GM12878 (cell line): Measurements from ENCODE around the gene CYTIP. TPM values are rescaled to one million over a fixed set of nuclear protein-coding genes. Genes with fewer than 3 reads are reported as not detected.

Experiments
- CBFB ChIP-seq: IDR thresholded peaks from 2 replicates; pipeline ENCODE4 v1.6.1; 2016; ENCODE audit warnings: antibody characterized with exemption, low read depth
- EP300 ChIP-seq, 2 experiments: fragments of 150-350 bp in 1 of 2; IDR thresholded peaks; 2 replicates each; pipeline ENCODE4 v1.6.1; 2011 to 2012; ENCODE audit warnings: low read depth in 2 of 2, low read length in 2 of 2, borderline replicate concordance in 1 of 2, improper control_type of control experiment in 1 of 2, inconsistent platforms in 1 of 2; ENCODE audit not compliant: control insufficient read depth in 1 of 2
- IKZF2 ChIP-seq, 2 experiments: fragments of 450-650 bp; IDR thresholded peaks; 2 replicates each; pipeline ENCODE4 v1.6.1; 2017; ENCODE audit warnings: mild to moderate bottlenecking in 2 of 2, moderate library complexity in 2 of 2
- JUNB ChIP-seq: IDR thresholded peaks from 2 replicates; pipeline ENCODE4 v1.6.1; 2016; ENCODE audit warnings: antibody characterized with exemption, mild to moderate bottlenecking
- NR2F1 ChIP-seq: fragments of 450-650 bp; conservative IDR thresholded peaks from 2 replicates; pipeline ENCODE4 v1.6.1; 2017; ENCODE audit warnings: mild to moderate bottlenecking
- RELA ChIP-seq: fragments of 450-650 bp; IDR thresholded peaks from 2 replicates; pipeline ENCODE4 v1.8.0; 2014; ENCODE audit warnings: borderline replicate concordance; ENCODE audit not compliant: partially characterized antibody
- RELB ChIP-seq: fragments of 450-650 bp; IDR thresholded peaks from 2 replicates; pipeline ENCODE4 v1.6.1; 2017; ENCODE audit warnings: low read depth, mild to moderate bottlenecking, moderate library complexity
- RUNX3 ChIP-seq: IDR thresholded peaks from 2 replicates; pipeline ENCODE4 v1.6.1; 2012; ENCODE audit warnings: low read length, inconsistent platforms
- STAT1 ChIP-seq: fragments of 450-650 bp; conservative IDR thresholded peaks from 2 replicates; pipeline ENCODE4 v1.6.1; 2014; ENCODE audit warnings: antibody characterized with exemption, mild to moderate bottlenecking
- STAT3 ChIP-seq: IDR thresholded peaks from 2 replicates; pipeline ENCODE4 v1.6.1; 2011; ENCODE audit warnings: low read depth, low read length, improper control_type of control experiment
- TCF7 ChIP-seq: IDR thresholded peaks from 2 replicates; pipeline ENCODE4 v1.6.1; 2014; ENCODE audit warnings: antibody characterized with exemption, borderline replicate concordance
- ZBED1 ChIP-seq: IDR thresholded peaks from 2 replicates; pipeline ENCODE4 v1.6.1; 2016; ENCODE audit warnings: borderline replicate concordance
- polyA plus RNA-seq, 11 experiments: library from polyadenylated mRNA; depleted of rRNA in 4 of 11; unstranded in 6 of 11; stranded (reverse) in 5 of 11; fragments of >200 nt; fragmentation: Nextera tagmentation in 4 of 11; fragmentation: Illumina TruSeq in 1 of 11; extraction: Ambion mirVana in 4 of 11; extraction: Trizol in 1 of 11; gene quantifications; 1 replicate in 1 of 11; 2 replicates in 10 of 11; pipeline versions ENCODE4 v1.2.1 to v1.2.3, GENCODE V29; 2011 to 2016; ENCODE audit warnings: inconsistent platforms in 2 of 11, missing spikeins in 2 of 11, low read depth in 1 of 11
- total RNA-seq, 4 experiments: library from RNA; depleted of rRNA in 3 of 4; stranded (reverse); fragments of >200 nt in 3 of 4; fragmentation: Illumina TruSeq in 1 of 4; extraction: Trizol in 1 of 4; gene quantifications; 2 replicates each; pipeline versions ENCODE4 v1.2.1 to v1.2.3, GENCODE V29; 2013 to 2021
- TF ChIP-seq, protein P1 (sequence below): fragments of 450-650 bp; IDR thresholded peaks from 2 replicates; pipeline ENCODE4 v1.6.1; 2017; ENCODE audit warnings: antibody characterized with exemption, mild to moderate bottlenecking, moderate library complexity
- TF ChIP-seq, protein P2 (sequence below): fragments of 450-650 bp; conservative IDR thresholded peaks from 2 replicates; pipeline ENCODE4 v1.6.1; 2017; ENCODE audit warnings: mild to moderate bottlenecking, moderate library complexity
- TF ChIP-seq, protein P3 (sequence below): fragments of 450-650 bp; IDR thresholded peaks from 2 replicates; pipeline ENCODE4 v1.6.1; 2017; ENCODE audit warnings: mild to moderate bottlenecking, low read depth, inconsistent platforms; ENCODE audit not compliant: poor library complexity, severe bottlenecking

Gene CYTIP
- total and polyA plus RNA-seq, 10 of the 15 experiments (the other 5 are each of a cell fraction or from before 2014, with no cell fraction given) = 55.1 to 178 (median 73.4) TPM

- peak; percentile 85 for TF ChIP-seq TCF7
- TF ChIP-seq RELB = peak; percentile 65
- peak; percentile 16 for TF ChIP-seq RELA
- no peak for TF ChIP-seq STAT1
- peak; percentile 68 for TF ChIP-seq JUNB
- TF ChIP-seq, protein P1, sequence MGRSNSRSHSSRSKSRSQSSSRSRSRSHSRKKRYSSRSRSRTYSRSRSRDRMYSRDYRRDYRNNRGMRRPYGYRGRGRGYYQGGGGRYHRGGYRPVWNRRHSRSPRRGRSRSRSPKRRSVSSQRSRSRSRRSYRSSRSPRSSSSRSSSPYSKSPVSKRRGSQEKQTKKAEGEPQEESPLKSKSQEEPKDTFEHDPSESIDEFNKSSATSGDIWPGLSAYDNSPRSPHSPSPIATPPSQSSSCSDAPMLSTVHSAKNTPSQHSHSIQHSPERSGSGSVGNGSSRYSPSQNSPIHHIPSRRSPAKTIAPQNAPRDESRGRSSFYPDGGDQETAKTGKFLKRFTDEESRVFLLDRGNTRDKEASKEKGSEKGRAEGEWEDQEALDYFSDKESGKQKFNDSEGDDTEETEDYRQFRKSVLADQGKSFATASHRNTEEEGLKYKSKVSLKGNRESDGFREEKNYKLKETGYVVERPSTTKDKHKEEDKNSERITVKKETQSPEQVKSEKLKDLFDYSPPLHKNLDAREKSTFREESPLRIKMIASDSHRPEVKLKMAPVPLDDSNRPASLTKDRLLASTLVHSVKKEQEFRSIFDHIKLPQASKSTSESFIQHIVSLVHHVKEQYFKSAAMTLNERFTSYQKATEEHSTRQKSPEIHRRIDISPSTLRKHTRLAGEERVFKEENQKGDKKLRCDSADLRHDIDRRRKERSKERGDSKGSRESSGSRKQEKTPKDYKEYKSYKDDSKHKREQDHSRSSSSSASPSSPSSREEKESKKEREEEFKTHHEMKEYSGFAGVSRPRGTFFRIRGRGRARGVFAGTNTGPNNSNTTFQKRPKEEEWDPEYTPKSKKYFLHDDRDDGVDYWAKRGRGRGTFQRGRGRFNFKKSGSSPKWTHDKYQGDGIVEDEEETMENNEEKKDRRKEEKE = no peak
- TF ChIP-seq CBFB = peak; percentile 50; the same call in 1 of the 2 replicates
- TF ChIP-seq, protein P2, sequence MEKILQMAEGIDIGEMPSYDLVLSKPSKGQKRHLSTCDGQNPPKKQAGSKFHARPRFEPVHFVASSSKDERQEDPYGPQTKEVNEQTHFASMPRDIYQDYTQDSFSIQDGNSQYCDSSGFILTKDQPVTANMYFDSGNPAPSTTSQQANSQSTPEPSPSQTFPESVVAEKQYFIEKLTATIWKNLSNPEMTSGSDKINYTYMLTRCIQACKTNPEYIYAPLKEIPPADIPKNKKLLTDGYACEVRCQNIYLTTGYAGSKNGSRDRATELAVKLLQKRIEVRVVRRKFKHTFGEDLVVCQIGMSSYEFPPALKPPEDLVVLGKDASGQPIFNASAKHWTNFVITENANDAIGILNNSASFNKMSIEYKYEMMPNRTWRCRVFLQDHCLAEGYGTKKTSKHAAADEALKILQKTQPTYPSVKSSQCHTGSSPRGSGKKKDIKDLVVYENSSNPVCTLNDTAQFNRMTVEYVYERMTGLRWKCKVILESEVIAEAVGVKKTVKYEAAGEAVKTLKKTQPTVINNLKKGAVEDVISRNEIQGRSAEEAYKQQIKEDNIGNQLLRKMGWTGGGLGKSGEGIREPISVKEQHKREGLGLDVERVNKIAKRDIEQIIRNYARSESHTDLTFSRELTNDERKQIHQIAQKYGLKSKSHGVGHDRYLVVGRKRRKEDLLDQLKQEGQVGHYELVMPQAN = no peak
- TF ChIP-seq IKZF2 (IDR thresholded peaks at IDR 0.05) = peak; percentile 56 to 57; a peak in 2 of 4 replicates
- peak; percentile 72; the same call in 1 of the 2 replicates for TF ChIP-seq RUNX3
- TF ChIP-seq STAT3 = no peak
- TF ChIP-seq NR2F1 = no peak
- TF ChIP-seq ZBED1 = peak; percentile 64
- TF ChIP-seq EP300 (IDR thresholded peaks at IDR 0.05; ENCODE audit: borderline replicate concordance in 1 of 2, control insufficient read depth in 1 of 2, low read depth in 2 of 2, low read length in 2 of 2) = peak; percentile 35 to 73; a peak in 2 of 4 replicates
- TF ChIP-seq, protein P3, sequence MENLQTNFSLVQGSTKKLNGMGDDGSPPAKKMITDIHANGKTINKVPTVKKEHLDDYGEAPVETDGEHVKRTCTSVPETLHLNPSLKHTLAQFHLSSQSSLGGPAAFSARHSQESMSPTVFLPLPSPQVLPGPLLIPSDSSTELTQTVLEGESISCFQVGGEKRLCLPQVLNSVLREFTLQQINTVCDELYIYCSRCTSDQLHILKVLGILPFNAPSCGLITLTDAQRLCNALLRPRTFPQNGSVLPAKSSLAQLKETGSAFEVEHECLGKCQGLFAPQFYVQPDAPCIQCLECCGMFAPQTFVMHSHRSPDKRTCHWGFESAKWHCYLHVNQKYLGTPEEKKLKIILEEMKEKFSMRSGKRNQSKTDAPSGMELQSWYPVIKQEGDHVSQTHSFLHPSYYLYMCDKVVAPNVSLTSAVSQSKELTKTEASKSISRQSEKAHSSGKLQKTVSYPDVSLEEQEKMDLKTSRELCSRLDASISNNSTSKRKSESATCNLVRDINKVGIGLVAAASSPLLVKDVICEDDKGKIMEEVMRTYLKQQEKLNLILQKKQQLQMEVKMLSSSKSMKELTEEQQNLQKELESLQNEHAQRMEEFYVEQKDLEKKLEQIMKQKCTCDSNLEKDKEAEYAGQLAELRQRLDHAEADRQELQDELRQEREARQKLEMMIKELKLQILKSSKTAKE = peak; percentile 56
- TF ChIP-seq, all 136 proteins: peak for 21
Observed at GRCh38 chr2:157466764-157467163, 22.9 kb upstream of the CYTIP start (continued).
